TTC549 (cell line): Measurements from ENCODE around the gene SLC9A9.

Experiments
- FAIRE-seq: peaks from 2 replicates; lab custom pipeline; 2012; peaks lifted over from hg19 to GRCh38; lab: Jason Lieb, UNC

The SLC9A9 gene

DNA sequence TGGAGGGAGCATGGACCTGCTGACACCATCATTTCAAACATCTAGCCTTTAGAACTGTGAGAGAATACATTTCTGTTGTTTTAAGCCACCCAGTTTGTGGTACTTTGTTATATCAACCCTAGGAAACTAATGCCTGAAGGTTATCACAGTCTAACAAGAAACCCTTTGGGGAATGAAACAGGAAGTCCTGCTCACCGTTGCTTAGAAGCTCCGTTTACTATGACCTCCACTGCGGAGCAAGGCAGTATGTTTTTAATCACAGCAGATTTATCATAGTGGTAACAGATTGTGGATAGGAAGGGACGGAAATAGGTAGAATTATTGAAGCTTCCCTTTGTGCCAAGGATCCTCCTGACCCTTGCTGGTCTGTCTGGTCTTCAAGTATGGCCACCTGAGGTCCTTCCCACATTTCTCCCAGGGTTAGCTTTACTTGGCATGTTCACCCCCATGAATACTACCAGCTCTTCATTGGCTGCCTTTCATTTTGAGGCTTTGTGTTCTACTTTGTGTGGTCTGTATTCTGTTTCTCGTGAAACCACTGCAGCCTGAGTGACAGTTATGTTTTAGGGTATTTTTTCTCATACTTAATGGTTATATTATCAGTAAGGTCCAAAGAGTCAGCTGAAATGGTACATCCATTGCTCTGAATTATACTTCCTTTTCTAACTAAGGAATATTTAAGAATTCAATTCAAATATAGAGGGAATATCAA is 527.1 kb downstream of the SLC9A9 start:
- no peak for FAIRE-seq

DNA sequence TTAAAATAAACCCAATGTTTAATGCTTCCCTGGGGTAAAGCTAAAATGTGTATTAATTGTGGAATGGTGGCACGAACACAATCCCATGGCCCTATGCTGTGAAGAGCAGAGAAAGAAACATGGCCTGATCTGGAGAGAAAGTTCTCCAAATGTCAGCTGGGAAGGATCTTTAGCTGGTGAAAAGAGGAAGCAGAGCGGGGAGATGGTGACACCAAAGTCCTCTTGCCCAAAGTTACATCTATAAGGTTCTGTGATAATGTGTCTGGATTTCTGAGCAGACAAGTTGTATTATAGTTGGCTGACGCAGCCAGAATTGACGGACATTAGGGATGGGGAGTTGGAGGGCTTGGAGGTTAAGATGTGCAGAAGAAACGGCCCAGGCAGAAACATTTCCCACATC is 532.5 kb downstream of the SLC9A9 start:
- FAIRE-seq: no peak

DNA sequence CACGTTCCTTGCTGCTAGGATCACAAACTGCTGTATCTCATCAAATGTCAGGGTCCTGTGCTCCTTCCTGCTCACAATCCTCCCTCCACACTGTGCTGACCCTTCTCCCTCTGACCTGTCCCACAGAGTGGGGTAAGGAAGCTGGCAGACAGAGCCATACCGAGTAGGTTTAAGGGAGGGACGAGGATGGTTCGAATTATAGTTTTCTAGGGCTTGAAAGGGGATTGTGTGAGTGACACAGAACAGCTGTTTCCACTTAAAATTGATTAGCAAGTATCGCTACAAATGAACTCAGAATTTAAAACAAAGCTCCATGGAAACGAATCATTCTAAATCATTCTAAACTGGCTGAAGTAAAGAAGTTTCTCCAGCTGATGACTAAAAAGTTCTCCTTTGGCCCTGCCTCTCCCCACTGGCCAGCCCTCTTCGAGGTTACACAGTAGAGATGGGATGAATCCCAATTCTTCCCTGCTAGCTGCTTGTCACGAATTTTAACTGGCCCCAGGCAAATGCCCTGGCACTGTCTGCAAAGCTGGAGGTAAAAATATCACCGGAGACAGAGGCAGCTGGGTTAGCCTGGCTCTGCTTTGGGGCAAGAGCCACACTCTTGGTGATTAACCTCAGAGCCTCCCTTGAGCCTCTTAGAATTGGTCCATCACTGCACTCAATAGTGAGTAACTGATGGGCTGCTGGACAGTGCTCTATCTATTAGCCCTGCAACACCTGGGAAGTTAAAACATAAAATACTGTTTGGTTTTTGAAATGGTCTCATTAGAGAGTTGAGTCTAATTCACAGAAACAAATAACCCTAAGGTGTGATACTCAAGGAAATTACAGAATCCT is 533.8 kb downstream of the SLC9A9 start:
- FAIRE-seq: no peak

DNA sequence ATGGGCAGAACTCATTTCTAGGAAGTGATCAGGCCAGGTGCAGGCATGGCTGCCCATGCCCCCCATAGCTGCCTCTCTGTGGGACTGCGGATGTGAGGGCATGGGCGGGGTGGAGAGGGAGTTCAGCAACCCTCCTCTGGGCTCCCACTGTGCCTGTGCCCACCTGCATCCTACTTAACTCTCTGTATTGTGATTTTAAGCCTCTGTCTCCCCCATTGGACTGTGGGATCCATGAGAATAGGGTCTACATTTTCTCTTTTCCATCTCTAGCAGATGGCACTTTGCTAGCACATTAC is 534.4 kb downstream of the SLC9A9 start:
- FAIRE-seq: no peak

DNA sequence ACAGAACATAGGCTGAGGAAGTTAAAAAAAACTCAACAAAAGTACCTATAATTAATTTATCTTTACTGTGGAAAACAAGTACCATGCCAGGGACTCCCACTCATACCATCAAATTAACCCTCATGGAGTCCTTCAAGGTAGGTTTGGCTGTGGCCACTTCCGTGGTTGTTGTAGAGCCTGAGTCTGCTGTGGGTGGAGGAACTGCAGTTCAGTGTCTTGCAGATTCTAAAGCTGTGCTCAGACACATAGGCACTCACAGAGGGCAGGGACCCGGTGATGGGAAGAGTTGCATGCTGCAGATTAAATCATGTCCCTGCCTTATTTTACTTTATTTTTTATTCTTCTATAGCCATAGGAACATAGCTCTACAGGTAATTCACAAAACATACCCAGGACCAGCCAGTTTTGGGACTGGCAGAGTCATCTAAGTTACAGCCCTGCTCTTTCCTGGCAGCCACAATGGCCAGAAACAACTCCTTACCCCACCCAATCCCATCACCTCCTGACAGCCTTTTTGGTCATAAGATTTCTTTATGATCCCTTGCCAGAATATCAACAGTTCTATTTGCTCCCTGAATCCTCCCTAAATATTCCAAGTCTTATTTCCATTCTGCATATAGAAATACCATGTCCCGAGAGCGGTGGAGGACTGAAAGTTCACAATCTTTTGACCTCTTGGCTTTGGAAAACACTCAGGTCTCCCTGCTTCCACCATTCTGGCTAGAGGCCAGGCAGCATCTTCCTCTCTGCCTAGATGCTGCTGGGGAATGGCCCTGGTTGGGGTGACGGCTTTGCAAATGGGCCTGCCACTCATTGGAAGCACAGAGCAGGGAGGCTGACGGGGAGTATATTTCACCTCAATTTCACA is 535.0 kb downstream of the SLC9A9 start:
- no peak for FAIRE-seq

DNA sequence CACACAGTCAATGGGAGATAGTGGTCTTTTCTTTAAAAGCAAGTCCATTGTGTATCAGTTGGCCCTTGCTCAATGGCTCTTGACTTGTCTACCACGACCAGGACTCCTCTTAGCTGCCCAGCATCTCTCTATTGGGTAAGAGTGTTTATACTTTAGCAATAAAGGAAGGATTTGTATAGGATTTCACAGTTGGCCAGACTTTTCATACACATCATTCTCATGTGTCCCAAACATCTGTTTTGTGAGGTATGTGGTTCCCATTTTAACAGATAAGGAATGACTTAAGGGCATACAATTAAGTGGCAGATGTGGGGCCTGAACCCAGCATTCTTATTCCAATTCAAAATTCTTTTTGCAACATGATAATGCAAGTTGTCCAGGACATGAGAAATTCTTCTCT is 537.2 kb downstream of the SLC9A9 start:
- FAIRE-seq: no peak

DNA sequence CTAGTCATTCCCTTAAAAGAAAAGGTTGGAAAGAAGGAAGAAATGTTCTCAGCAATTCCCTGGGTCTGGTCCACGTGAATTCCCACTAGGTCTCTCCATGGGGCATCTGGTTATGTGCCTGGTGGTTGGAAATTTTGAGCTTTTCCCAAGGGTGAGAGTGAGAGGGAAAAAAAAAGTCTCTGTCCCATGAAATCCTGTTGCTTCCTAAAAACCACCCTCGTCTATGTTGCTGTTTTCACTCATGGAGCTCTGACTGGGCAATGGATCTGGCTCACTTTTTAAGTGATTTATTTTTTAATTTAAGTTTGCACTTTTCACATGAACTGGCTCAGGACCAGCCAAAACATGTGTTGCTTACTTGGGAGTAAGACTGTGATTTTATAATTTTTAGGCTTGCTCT is 538.6 kb downstream of the SLC9A9 start:
- no peak for FAIRE-seq

DNA sequence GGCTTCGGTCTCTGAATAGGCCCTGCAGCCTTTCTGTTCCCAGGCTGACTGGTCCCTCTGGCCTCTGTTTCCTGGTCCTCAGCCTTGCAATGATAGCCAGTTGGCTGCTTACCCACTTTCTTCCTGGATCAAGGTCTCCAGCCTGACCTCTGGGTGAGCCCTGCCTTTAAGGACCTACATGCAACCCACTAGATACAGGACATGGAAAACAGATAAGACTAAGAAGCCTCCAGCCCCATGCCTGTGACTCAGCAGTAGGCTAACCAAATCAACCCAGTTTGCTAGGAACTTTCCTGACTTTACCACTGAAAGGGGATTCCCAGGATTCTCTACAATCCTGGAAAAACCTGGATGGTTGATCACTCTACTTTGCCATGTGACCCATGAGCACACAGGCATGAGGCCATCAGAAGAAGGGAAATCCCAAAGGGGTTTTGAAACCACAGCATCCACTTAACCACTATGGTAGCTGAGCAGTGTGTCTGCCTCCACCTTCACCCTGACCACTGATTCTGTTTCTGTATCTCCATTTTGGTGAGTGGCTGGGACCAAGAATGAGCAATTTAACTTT is 540.6 kb downstream of the SLC9A9 start:
- no peak for FAIRE-seq

DNA sequence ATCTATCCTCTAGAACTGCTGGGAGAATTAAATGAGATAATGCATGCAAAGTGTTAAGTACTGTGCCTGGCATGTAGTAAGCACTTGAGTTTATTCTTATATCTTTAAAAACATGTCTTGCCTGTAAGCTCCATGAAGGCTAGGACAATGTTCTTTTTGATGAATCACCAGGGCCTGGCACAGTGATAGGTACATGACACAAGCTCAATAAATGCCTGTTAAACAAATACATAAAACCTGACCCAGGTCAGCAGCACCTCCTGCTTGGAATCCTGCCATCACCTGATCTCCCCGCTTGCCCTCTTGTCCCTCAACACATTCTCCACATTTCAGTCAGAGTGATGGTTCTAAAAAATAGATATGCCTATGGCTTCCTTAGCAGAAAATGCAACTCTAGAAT is 541.9 kb downstream of the SLC9A9 start:
- FAIRE-seq: no peak

DNA sequence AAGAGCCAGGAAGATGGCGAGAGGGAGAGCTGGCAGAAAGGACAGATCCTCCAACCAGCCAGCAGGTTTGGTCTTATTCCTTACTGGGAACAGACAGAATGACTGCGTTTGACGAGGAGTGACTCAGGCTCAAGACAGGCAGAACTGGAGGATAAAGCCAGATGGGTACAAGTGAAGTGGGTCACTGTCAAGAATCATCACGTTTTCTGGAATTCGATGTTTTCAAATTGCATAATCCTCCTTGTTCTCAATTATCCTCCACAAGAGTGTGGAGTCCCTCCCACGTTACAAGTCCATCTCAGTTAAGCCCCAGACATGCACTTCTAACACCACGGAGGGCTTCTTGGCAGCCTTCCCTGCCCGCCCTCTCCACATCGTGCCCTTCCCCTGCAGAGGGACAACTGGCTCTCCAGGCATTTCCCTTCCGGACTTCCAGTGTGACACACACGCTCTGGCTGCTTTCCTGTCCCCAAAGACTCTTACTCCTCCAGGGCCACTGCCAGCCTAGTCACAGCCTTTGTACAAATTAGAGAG is 545.6 kb downstream of the SLC9A9 start:
- no peak for FAIRE-seq

DNA sequence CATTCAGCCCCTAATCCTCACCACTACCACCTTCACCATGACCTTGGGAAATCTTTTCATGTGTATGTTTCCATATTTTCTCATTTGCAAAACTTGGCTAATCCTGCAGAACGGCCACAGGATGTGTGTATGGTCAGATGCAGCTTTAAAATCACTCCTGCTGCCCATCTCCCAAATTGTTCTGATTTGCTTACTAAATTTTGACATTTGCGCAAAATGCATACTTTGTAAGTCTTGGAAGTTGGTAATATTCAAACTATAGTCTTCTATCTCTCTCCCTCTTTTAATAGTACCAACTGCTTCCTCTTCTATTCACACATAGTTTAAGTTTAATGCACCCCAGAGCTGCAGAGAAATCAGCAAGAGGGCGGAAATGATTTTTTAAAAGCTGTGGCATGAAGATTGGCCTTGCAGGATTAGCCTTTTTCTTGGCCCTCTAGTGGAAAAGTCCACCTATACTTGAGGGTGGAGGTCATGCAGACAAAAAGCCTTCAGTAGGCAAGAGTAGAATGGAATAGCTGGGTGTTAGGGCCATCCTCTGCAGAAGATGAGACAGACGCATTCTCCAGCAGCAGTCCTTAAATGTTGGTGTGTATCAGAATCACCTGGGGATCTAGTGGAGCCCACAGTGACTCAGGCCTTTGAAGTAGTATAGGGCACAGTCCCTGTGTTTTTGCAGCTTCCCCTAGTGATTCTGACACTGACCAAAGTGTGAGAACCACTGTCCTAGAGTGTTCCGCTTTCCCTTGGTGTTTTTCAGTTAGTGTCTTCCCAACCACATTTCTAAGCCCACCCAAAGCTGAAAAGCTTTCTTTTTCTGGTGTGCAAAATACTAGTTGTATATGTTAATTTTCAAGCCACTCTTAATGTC is 547.0 kb downstream of the SLC9A9 start:
- FAIRE-seq: no peak

DNA sequence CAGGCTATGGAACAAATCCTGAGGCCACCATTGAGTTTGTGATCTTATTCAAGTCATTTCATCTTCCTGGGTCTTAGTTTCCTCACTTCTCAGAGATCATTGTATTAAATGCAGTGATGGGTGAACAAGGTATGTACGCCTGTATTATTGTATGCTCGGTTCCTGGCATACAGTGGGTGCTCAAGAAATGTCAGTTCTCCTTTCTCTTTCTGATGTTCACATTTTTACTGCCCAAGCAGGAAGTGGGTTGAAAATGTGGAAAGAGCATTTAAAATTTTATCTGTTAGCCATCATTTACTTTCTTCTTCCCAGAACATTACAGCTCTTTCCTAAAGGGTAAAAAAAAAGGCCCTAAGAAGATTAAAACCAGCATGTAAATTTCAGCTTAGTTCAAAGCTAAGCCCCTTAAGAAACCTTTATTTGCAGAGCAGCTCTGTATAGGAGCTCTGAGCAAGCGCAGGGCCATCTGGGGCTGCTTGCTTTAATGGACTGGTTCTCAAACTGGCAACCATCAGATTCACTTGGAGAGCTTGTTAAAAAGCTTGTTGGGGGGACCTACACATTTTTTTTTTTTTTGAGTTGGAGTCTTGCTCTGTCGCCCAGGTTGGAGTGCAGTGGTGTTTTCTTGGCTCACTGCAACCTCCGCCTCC is 549.3 kb downstream of the SLC9A9 start:
- FAIRE-seq: no peak

DNA sequence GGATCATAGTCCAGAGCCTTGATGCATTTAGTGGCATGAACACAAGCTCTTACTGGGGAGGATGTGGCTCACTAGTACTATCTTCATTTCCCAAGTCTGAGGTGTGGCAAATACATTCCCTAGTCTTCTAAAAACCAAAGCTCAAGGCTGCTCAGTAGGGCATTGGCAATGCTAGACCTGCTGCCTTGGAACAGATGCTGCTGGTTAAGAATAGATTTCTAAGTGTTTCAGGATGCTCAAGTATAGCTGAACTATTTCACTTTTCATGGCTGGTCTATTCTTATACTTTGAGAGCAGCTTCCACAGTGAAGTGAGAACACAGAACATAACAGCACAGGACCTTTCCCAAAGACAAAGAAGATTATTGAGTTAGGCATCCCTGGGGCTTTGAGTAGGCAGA is 549.9 kb downstream of the SLC9A9 start:
- no peak for FAIRE-seq

DNA sequence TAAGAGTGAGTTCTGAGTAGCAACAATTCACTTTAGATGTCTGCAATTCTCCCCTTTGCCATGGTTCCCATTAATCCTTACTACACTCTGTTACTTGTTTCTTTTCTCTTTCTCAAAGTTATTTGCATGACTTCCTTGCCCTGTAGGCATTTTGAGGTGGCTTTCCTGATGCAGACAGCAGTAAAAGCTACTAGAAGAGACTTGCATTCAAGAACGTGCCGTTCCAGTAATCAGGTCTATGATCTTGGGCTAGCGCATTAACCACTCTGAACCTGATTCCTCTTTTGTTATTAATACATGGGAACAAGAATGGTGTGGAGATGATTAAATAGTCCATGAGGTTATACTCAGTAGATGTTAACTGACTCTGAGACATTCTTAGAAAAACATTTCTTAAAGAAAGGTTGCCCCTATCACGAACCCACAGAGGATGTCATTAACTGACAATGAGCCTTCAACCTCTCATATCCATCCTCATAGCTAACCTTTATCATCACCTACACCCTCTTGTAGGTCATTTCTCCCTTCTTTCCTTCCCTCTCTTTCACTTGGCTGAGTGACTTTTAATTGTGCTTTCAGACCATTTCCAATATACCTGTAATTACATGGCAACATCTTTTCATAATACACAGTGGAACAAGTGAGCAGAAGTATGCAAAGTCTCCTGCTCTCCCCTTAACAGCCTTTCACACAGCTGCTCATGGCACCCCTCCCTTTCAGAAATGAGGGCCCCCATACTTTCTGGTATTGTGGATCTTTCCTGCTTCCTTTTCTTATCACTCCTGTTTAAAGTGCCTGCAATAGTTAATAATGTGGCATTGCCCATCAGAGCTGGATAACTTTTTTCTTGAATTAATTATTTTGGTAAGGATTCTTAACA is 552.8 kb downstream of the SLC9A9 start:
- no peak for FAIRE-seq

DNA sequence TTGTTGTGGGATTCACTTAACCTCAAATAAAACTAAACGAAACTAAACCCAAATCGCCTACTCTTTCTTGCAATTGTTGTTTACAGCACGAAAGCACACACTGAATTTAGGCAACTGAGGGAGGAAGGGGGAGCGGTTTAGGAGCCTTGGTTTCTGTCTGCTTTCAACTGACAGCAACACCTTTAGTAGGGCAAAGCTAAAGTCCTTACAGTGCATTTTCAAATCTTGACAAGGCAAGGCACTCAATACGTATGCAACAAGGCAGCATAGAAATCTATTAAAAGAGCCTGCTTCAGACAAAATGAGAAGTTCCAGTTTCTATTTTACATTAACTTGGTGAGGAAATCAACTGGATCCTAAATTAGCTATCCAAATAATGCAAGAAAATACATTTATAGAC is 554.1 kb downstream of the SLC9A9 start:
- FAIRE-seq: no peak

DNA sequence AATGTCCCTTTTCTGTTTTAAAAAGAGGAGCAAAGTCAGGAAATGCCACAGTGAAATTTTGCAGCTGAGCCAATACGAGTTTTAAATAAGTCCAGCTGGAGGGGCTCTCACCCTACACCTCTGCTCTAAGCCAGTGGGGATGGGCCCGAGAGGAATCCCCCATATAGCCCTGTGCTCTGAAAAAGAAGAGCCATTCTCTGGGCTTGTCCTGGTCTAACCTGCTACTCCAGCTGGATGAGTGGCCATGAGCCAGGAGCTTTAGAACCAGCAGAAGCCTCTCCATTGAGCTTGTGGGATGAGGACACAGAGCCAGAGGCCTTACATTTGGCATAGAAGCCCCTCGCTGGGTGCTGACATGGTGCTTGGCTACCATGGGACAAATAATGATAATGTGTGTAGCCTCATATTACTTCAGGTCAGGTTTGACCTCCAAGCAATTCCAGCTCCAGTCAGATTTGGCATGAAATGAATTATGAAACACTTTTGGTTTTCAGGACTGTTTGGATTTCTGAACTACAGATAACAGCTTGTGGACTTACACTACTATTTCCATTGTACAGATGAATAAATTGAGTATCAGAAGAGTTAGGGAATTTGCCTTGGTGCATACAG is 556.3 kb downstream of the SLC9A9 start:
- FAIRE-seq: no peak

DNA sequence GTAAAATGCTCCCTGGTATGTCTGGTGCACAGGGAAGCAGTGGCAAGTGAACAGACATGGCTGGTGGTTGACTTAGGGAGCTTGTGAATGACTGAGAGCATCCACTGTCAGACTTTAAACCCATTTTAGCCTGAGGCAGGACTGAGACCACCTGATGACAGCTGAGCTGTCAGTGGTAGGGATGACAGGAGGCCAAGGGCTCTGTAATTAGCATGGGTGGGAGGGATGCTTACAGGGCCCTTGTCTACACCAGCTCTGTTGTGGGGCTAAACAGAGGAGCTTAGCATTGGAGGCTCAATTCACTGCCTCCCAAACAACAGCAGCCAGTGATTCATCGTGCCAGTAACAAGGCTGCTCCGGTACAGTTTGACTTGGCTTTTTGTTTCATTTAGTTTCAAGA is 559.3 kb downstream of the SLC9A9 start:
- FAIRE-seq: no peak

DNA sequence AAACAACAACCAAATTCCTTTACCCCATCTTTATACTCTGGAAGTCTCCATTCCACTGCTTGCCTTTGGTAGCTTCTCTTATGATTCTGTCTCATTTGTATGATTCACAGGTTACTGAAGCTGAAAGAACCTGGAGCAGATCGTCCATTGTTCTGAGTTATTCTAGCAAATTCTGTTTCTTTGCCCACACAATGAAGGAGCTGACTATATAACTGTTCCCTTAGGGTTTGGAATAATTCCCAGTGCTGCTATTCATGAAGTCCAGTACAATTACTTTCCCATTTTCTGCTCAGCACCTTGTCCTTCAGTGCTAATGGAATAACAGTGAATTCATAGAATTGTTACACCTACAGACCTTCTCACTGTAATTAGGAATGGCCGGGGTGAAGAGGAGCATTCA is 560.9 kb downstream of the SLC9A9 start:
- no peak for FAIRE-seq

DNA sequence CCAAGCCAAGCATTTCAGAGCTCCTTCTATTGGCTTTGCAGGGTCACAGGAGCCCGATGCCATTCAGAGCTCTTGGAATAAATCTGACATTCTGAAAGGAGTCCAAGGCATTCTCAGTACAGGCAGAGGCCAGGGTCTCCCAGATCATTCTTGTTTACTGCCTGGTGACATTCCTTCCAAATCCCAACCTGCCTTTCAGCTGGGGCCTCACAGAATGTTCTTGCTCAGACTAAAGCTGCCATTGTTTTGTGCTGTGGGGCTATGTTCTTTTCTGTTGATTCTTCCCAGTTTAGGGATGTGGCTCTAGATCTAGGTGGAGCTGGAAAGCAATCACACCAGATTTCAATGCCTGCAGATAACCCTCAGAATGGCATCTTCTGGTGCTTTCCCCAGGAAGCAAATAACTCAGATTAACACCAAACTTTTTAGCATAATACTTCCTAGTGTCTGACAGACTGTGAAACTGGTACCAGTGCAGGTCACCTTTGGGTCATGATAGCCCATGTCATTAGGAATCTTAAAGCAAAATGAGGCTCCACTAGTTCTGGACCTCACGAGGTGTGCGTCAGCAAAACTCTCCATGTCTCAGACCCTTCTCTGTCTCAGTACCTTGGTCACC is 561.8 kb downstream of the SLC9A9 start:
- no peak for FAIRE-seq
